H9 (cell line): ENCODE measurements around the gene PLEKHA5. TPM values are rescaled to one million over a fixed set of nuclear protein-coding genes. Genes with fewer than 3 reads are reported as not detected.

ENCODE experiments used
- DNase-seq: peaks from one replicate; pipeline ENCODE4 v3.0.0-alpha.2; 2017
- H2AFZ ChIP-seq: one replicate; pipeline ENCODE4 v1.6.1; 2013; ENCODE audit warnings: mild to moderate bottlenecking, low read length, control low read depth, moderate library complexity
- H2AK5ac ChIP-seq: 2 replicates; pipeline ENCODE4 v1.6.1; 2013; ENCODE audit warnings: low read length, control low read depth, mixed read lengths; ENCODE audit not compliant: insufficient read length
- H2BK120ac ChIP-seq: one replicate; pipeline ENCODE4 v1.6.1; 2013; ENCODE audit warnings: low read depth, mild to moderate bottlenecking, low read length, control low read depth, inconsistent platforms; ENCODE audit not compliant: poor library complexity, severe bottlenecking
- H2BK12ac ChIP-seq: 2 replicates; pipeline ENCODE4 v1.6.1; 2013; ENCODE audit warnings: low read length, control low read depth, mixed read lengths, low read depth; ENCODE audit not compliant: insufficient read length
- H2BK15ac ChIP-seq: 2 replicates; pipeline ENCODE4 v1.6.1; 2013; ENCODE audit warnings: low read depth, low read length, control low read depth
- H2BK20ac ChIP-seq: one replicate; pipeline ENCODE4 v1.6.1; 2013; ENCODE audit warnings: low read depth, mild to moderate bottlenecking, low read length, control low read depth, inconsistent platforms; ENCODE audit not compliant: poor library complexity, severe bottlenecking
- H2BK5ac ChIP-seq: 2 replicates; pipeline ENCODE4 v1.6.1; 2013; ENCODE audit warnings: low read length, control low read depth, mixed read lengths; ENCODE audit not compliant: insufficient read length
- H3K14ac ChIP-seq: 2 replicates; pipeline ENCODE4 v1.6.1; 2013; ENCODE audit warnings: low read length, control low read depth; ENCODE audit not compliant: insufficient read depth
- H3K18ac ChIP-seq: 2 replicates; pipeline ENCODE4 v1.6.1; 2013; ENCODE audit warnings: low read depth, mild to moderate bottlenecking, mixed read lengths, low read length, control low read depth; ENCODE audit not compliant: insufficient read length
- H3K23ac ChIP-seq: 2 replicates; pipeline ENCODE4 v1.6.1; 2013; ENCODE audit warnings: low read length, control low read depth, mixed read lengths, low read depth; ENCODE audit not compliant: insufficient read length
- H3K23me2 ChIP-seq: 2 replicates; pipeline ENCODE4 v1.6.1; 2013; ENCODE audit warnings: low read depth, mild to moderate bottlenecking, mixed read lengths, low read length, control low read depth; ENCODE audit not compliant: insufficient read length, poor library complexity, severe bottlenecking
- H3K27ac ChIP-seq: 2 replicates; pipeline ENCODE4 v1.5.1; 2013; ENCODE audit warnings: low read length, control low read depth, mixed read lengths, low read depth; ENCODE audit not compliant: insufficient read length
- H3K27me3 ChIP-seq: 2 replicates; pipeline ENCODE4 v1.6.1; 2013; ENCODE audit warnings: low read length, control low read depth, inconsistent platforms; ENCODE audit not compliant: insufficient read depth
- H3K4ac ChIP-seq: 2 replicates; pipeline ENCODE4 v1.6.1; 2013; ENCODE audit warnings: low read depth, mild to moderate bottlenecking, control low read depth, inconsistent platforms, low read length, moderate library complexity
- H3K4me1 ChIP-seq: 2 replicates; pipeline ENCODE4 v1.6.1; 2013; ENCODE audit warnings: low read length, control low read depth, inconsistent platforms; ENCODE audit not compliant: insufficient read depth
- H3K4me2 ChIP-seq: 2 replicates; pipeline ENCODE4 v1.6.1; 2013; ENCODE audit warnings: low read length, control low read depth, mixed read lengths; ENCODE audit not compliant: insufficient read length, insufficient read depth
- H3K56ac ChIP-seq: 2 replicates; pipeline ENCODE4 v1.6.1; 2013; ENCODE audit warnings: low read depth, mild to moderate bottlenecking, mixed read lengths, low read length, control low read depth; ENCODE audit not compliant: insufficient read length
- H3K79me1 ChIP-seq: 2 replicates; pipeline ENCODE4 v1.6.1; 2013; ENCODE audit warnings: low read depth, mild to moderate bottlenecking, moderate library complexity, low read length, control low read depth, inconsistent platforms; ENCODE audit not compliant: insufficient read depth, poor library complexity, severe bottlenecking
- H3K79me2 ChIP-seq: 2 replicates; pipeline ENCODE4 v1.6.1; 2013; ENCODE audit warnings: low read length, control low read depth, inconsistent platforms; ENCODE audit not compliant: insufficient read depth
- H3K9ac ChIP-seq: 2 replicates; pipeline ENCODE4 v1.6.1; 2013; ENCODE audit warnings: low read length, control low read depth, mixed read lengths; ENCODE audit not compliant: insufficient read length; ENCODE audit errors: extremely low read depth
- H3K9me3 ChIP-seq: one replicate; pipeline ENCODE4 v1.6.1; 2013; ENCODE audit warnings: low read depth, low read length, inconsistent platforms; ENCODE audit not compliant: control insufficient read depth
- H3T11ph ChIP-seq: one replicate; pipeline ENCODE4 v1.6.1; 2013; ENCODE audit warnings: mild to moderate bottlenecking, low read length, control low read depth, inconsistent platforms
- H4K20me1 ChIP-seq: one replicate; pipeline ENCODE4 v1.6.1; 2013; ENCODE audit not compliant: control insufficient read depth, insufficient read length, insufficient read depth
- H4K5ac ChIP-seq: 2 replicates; pipeline ENCODE4 v1.6.1; 2013; ENCODE audit warnings: low read depth, mild to moderate bottlenecking, mixed read lengths, low read length, control low read depth; ENCODE audit not compliant: insufficient read length
- H4K8ac ChIP-seq: replicated peaks from 2 replicates; pipeline ENCODE4 v1.6.1; 2013; ENCODE audit warnings: low read length, control low read depth, mixed read lengths, low read depth; ENCODE audit not compliant: insufficient read length
- H4K91ac ChIP-seq: 2 replicates; pipeline ENCODE4 v1.6.1; 2013; ENCODE audit warnings: low read depth, mild to moderate bottlenecking, moderate library complexity, mixed read lengths, low read length, control low read depth; ENCODE audit not compliant: insufficient read length
- H3K27ac Mint-ChIP-seq, 3 experiments: 2 replicates in 2 of 3; 3 replicates in 1 of 3; pipeline ENCODE4 v1.8.0; 2020 to 2021; ENCODE audit warnings: mixed read lengths in 3 of 3, mild to moderate bottlenecking in 1 of 3, moderate library complexity in 1 of 3
- H3K27me3 Mint-ChIP-seq: 2 replicates; pipeline ENCODE4 v1.8.0; 2021; ENCODE audit warnings: low read depth, mild to moderate bottlenecking, moderate library complexity, mixed read lengths
- H3K36me3 Mint-ChIP-seq, 3 experiments: 2 replicates in 2 of 3; 3 replicates in 1 of 3; pipeline ENCODE4 v1.8.0; 2020 to 2021; ENCODE audit warnings: low read depth in 3 of 3, mixed read lengths in 3 of 3; ENCODE audit not compliant: insufficient read depth in 1 of 3
- H3K4me1 Mint-ChIP-seq, 2 experiments: 2 replicates each; pipeline ENCODE4 v1.8.0; 2020; ENCODE audit warnings: mixed read lengths in 2 of 2
- H3K4me3 Mint-ChIP-seq, 2 experiments: 2 replicates in 1 of 2; 3 replicates in 1 of 2; pipeline ENCODE4 v1.8.0; 2020 to 2021; ENCODE audit warnings: mild to moderate bottlenecking in 2 of 2, mixed read lengths in 2 of 2, moderate library complexity in 1 of 2
- H3K9me3 Mint-ChIP-seq, 2 experiments: 2 replicates in 1 of 2; 3 replicates in 1 of 2; pipeline ENCODE4 v1.8.0; 2020; ENCODE audit warnings: mild to moderate bottlenecking in 2 of 2, mixed read lengths in 2 of 2, moderate library complexity in 1 of 2
- CTCF ChIP-seq: fragments of 200-600 bp; sonication (generic); conservative IDR thresholded peaks from 3 replicates; pipeline ENCODE4 v1.8.0; 2021; ENCODE audit warnings: antibody characterized with exemption, mild to moderate bottlenecking
- WGBS: extraction: QIAGEN DNeasy Blood & Tissue Kit; methylation state at CpG from one replicate; pipeline ENCODE4 v1.1.7; 2013; ENCODE audit warnings: missing lambda C conversion rate, low lambda C conversion rate, mixed read lengths; ENCODE audit not compliant: insufficient read length; ENCODE audit errors: extremely low coverage; 5-methylcytosine and 5-hydroxymethylcytosine counted together
- total RNA-seq: library from RNA; stranded (reverse); gene quantifications from 2 replicates; pipeline ENCODE4 v1.2.1, GENCODE V29; 2021

The PLEKHA5 gene
- total RNA-seq, 1 experiment from 2014 or later, result 86.7 TPM

GRCh38 chr12:19410211-19410610, 280.7 kb downstream of the PLEKHA5 start:
- no peak overlapping the region for H2BK5ac ChIP-seq
- no peaks in the 10 kb centered on the region for H3K23me2 ChIP-seq
- H3K79me2 ChIP-seq, result no peaks in the 10 kb centered on the region
- H2BK15ac ChIP-seq, result no peak overlapping the region
- H3K23ac ChIP-seq, result no peak overlapping the region
- no peak overlapping the region for H4K8ac ChIP-seq
- H2BK20ac ChIP-seq, result no peak overlapping the region
- H3K14ac ChIP-seq, result no peak overlapping the region
- H3K27ac Mint-ChIP-seq, result peak overlapping the region; percentile 80 to 98 (median 92)
- TF ChIP-seq CTCF, result no peak
- H3K4me1 Mint-ChIP-seq, result peaks cover 36 to 41% of the 10 kb centered on the region in 2 experiments
- no peaks in the 10 kb centered on the region for H3K9me3 Mint-ChIP-seq
- H3K56ac ChIP-seq, result no peak overlapping the region
- no peak overlapping the region for H3K4me2 ChIP-seq
- peaks cover 2% of the 10 kb centered on the region; the same call in 1 of the 2 replicates for H3K4me1 ChIP-seq
- no peak overlapping the region for H3K4ac ChIP-seq
- H2AFZ ChIP-seq, result no peak overlapping the region
- H2AK5ac ChIP-seq, result no peak overlapping the region
- H3K79me1 ChIP-seq, result no peaks in the 10 kb centered on the region
- no peak overlapping the region for H3K27ac ChIP-seq
- H3K36me3 Mint-ChIP-seq, result no peaks in the 10 kb centered on the region
- H2BK120ac ChIP-seq, result no peak overlapping the region
- H3K27me3 Mint-ChIP-seq, result no peaks in the 10 kb centered on the region; the same call in 1 of the 2 replicates
- no peak for DNase-seq
- no peak overlapping the region for H4K91ac ChIP-seq
- no peaks in the 10 kb centered on the region for H3K9me3 ChIP-seq
- H3K4me3 Mint-ChIP-seq, result no peak overlapping the region
- H3K27me3 ChIP-seq, result no peaks in the 10 kb centered on the region
- no peaks in the 10 kb centered on the region for H4K20me1 ChIP-seq
- no CpG with 5 or more reads among the region's 6 CpGs for WGBS
- H4K5ac ChIP-seq, result no peak overlapping the region
- no peak overlapping the region for H2BK12ac ChIP-seq
- H3T11ph ChIP-seq, result no peak overlapping the region
- H3K18ac ChIP-seq, result no peak overlapping the region
- no peak overlapping the region for H3K9ac ChIP-seq
